Brain pericyte (primary cell): ENCODE data around the gene SLC6A18.

Source experiments
- DNase-seq: peaks from one replicate; pipeline ENCODE4 v3.0.0-alpha.2; 2012; ENCODE audit warnings: low read depth, low spot score

The SLC6A18 gene

GRCh38 chr5:1187234-1187949 is 37.8 kb upstream of the SLC6A18 start:
- DNase-seq, result no peak

- DNase-seq, result no peak
These were observed 37.2 kb upstream of the SLC6A18 start for GRCh38 chr5:1187950-1188334.

GRCh38 chr5:1188464-1188863 is 36.7 kb upstream of the SLC6A18 start:
- DNase-seq, result no peak

- no peak for DNase-seq
These were observed 35.9 kb upstream of the SLC6A18 start for GRCh38 chr5:1189269-1189668.

- DNase-seq, result no peak
These were observed 34.9 kb upstream of the SLC6A18 start for GRCh38 chr5:1190278-1190677.

GRCh38 chr5:1190837-1191239 is 34.3 kb upstream of the SLC6A18 start:
- DNase-seq, result no peak

- DNase-seq, result no peak
These were observed 32.1 kb upstream of the SLC6A18 start for GRCh38 chr5:1192971-1193590.

- no peak for DNase-seq
These were observed 31.6 kb upstream of the SLC6A18 start for GRCh38 chr5:1193591-1193985.

GRCh38 chr5:1194378-1194777 is 30.8 kb upstream of the SLC6A18 start:
- DNase-seq, result no peak

- no peak for DNase-seq
These were observed 29.7 kb upstream of the SLC6A18 start for GRCh38 chr5:1195439-1195838.

- DNase-seq, result no peak
These were observed 29.3 kb upstream of the SLC6A18 start for GRCh38 chr5:1195916-1196315.

GRCh38 chr5:1196562-1196961 is 28.6 kb upstream of the SLC6A18 start:
- DNase-seq, result no peak

- no peak for DNase-seq
These were observed 27.1 kb upstream of the SLC6A18 start for GRCh38 chr5:1197876-1198666.

- DNase-seq, result no peak
These were observed 25.9 kb upstream of the SLC6A18 start for GRCh38 chr5:1199340-1199648.

GRCh38 chr5:1199649-1200494 is 25.3 kb upstream of the SLC6A18 start:
- no peak for DNase-seq

- no peak for DNase-seq
These were observed 24.5 kb upstream of the SLC6A18 start for GRCh38 chr5:1200495-1201326.

GRCh38 chr5:1201327-1202025 is 23.7 kb upstream of the SLC6A18 start, which contains the start of gene SLC6A19:
SLC6A19 (plus strand) TSS chr5:1201595; CDS start chr5:1201651, 56 bp downstream.
- DNase-seq, result no peak

GRCh38 chr5:1202026-1202797 is 23.0 kb upstream of the SLC6A18 start:
- no peak for DNase-seq

GRCh38 chr5:1202798-1203185 is 22.4 kb upstream of the SLC6A18 start:
- DNase-seq, result no peak
